Body of pancreas (tissue), 4 donors: ENCODE measurements around the gene MMP19.

Source experiments
- POLR2A ChIP-seq, 3 donors: fragments of 450-650 bp; IDR thresholded peaks; one replicate each; pipeline ENCODE4 v1.6.1; 2016; ENCODE audit warnings: antibody characterized with exemption in 3 of 3, mild to moderate bottlenecking in 2 of 3
- TF ChIP-seq, protein P1 (sequence below), 7 experiments: fragments of 450-650 bp in 4 of 7; fragments of 200-600 bp in 3 of 7; sonication (generic) in 3 of 7; IDR thresholded peaks; one replicate each; pipeline ENCODE4 v1.5.1; 2016 to 2019; ENCODE audit warnings: antibody characterized with exemption in 7 of 7

DNA sequence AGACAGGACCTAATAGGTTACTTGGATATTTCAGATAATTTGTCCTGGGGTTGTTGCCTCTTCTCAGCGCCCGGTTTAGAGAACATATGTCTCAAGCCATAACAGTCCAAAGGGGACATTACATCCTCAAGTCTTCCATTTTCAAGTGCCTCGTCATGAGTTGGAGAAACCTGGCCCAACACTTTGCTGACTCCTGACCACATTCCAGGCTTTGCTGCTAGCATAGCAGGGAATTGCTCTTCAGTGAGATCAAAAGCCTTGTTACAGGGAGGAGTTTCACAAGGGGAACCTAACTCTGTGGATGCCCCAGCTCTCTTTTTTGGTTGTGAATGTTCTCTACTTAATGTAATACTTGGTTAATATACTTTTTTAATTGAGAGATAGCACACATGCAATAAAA is 8.2 kb upstream of the MMP19 start:
- TF ChIP-seq, protein P1, sequence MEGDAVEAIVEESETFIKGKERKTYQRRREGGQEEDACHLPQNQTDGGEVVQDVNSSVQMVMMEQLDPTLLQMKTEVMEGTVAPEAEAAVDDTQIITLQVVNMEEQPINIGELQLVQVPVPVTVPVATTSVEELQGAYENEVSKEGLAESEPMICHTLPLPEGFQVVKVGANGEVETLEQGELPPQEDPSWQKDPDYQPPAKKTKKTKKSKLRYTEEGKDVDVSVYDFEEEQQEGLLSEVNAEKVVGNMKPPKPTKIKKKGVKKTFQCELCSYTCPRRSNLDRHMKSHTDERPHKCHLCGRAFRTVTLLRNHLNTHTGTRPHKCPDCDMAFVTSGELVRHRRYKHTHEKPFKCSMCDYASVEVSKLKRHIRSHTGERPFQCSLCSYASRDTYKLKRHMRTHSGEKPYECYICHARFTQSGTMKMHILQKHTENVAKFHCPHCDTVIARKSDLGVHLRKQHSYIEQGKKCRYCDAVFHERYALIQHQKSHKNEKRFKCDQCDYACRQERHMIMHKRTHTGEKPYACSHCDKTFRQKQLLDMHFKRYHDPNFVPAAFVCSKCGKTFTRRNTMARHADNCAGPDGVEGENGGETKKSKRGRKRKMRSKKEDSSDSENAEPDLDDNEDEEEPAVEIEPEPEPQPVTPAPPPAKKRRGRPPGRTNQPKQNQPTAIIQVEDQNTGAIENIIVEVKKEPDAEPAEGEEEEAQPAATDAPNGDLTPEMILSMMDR (IDR thresholded peaks at IDR 0.05): no peak
- TF ChIP-seq POLR2A (IDR thresholded peaks at IDR 0.05): no peak
